Activated T-cell treated with anti-CD3 and anti-CD28 coated beads, Interleukin-2, amount 50 U/mL, for 48 hours (primary cell): ENCODE measurements around the gene POLR2A.

Experiments
- DNase-seq, 2 experiments: peaks; one replicate each; pipeline ENCODE4 v3.0.0-alpha.2; 2020

The POLR2A gene

DNA sequence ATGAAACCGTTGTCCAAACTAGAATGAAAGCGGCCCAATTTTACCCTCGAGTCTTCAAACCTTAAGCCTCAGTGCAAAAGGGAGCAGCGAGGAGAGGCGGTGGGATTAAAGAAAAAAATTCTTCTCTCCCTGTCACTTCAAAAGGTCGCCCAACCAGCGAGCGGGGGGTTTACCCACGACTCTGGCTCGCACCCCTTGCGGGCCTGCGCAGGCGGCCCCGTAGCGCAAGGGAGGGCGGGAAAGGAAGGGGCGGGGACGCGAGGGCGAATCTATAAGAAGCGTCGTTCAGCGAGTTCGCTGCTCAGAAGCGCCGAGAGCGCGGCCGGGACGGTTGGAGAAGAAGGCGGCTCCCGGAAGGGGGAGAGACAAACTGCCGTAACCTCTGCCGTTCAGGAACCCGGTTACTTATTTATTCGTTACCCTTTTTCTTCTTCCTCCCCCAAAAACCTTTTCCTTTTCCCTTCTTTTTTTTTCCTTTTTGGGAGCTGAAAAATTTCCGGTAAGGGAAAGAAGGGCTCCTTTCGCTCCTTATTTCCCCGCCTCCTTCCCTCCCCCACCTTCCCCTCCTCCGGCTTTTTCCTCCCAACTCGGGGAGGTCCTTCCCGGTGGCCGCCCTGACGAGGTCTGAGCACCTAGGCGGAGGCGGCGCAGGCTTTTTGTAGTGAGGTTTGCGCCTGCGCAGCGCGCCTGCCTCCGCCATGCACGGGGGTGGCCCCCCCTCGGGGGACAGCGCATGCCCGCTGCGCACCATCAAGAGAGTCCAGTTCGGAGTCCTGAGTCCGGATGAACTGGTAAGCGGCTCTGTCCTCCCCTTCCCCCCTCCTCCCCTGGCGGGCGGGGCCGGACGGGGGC is at the start of gene POLR2A:
Gene POLR2A, plus strand, starts transcription at position 300 of the 852 bp plus-strand sequence.
- DNase-seq: peak; percentile 99 to 100

DNA sequence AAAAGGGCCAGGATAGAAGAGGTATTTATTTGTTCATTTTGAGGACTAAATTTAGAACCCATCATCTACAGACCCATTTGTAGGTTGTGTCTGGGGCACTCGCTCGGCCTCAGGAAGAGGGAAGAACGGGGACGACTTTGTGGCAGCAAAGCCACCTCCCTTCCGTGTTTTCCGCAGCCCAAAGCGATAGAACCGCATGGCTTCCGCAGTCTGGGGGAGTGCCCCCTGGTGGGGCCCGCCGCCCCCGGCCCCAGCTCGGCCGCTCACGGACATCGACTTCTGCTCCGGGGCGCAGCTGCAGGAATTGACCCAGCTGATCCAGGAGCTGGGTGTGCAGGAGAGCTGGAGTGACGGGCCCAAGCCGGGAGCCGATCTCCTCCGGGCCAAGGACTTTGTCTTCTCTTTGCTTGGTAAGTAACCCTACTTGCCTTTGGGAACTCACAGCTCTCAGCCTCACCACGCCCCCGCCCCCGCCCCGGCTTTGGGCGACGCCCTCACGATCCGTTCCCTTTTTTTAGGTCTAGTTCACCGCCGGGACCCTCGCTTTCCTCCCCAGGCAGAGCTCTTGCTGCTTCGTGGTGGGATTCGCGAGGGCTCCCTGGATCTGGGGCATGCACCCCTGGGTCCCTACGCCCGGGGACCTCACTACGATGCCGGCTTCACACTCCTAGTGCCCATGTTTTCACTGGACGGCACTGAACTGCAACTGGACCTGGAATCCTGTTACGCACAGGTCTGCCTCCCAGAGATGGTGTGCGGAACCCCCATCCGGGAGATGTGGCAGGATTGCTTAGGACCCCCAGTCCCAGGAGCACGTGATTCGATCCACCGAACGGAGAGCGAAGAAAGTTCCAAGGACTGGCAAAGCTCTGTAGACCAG is 48.2 kb upstream of the POLR2A start:
- peak; percentile 81 to 83 for DNase-seq

DNA sequence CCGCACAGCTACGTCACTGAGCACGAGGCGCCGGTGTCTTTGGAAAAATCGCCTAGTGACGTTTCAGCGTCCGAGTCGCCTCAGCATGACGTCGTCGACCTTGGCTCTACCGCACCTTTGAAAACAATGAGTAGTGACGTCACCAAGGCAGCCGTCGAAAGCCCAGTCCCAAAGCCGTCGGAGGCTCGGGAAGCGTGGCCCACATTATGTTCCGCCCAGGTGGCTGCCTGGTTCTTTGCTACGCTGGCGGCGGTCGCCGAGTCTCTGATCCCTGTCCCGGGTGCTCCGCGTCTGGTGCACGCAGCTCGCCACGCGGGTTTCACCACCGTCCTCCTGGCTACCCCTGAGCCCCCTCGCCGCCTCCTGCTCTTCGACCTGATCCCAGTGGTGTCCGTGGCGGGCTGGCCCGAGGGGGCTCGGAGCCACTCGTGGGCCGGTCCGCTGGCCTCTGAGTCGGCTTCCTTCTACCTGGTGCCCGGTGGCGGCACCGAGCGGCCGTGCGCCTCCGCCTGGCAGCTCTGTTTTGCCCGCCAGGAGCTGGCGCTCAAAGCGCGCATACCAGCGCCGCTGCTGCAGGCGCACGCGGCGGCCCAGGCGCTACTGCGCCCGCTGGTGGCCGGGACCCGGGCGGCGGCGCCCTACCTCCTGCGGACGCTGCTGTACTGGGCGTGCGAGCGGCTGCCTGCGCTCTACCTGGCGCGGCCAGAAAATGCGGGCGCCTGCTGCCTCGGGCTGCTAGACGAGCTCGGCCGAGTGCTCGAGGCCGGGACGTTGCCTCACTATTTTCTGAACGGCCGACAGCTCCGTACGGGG is 47.4 kb upstream of the POLR2A start:
- DNase-seq: peak; percentile 82 to 91

- no peak for DNase-seq
Observed at GRCh38 chr17:7437369-7437863, 46.8 kb upstream of the POLR2A start.

DNA sequence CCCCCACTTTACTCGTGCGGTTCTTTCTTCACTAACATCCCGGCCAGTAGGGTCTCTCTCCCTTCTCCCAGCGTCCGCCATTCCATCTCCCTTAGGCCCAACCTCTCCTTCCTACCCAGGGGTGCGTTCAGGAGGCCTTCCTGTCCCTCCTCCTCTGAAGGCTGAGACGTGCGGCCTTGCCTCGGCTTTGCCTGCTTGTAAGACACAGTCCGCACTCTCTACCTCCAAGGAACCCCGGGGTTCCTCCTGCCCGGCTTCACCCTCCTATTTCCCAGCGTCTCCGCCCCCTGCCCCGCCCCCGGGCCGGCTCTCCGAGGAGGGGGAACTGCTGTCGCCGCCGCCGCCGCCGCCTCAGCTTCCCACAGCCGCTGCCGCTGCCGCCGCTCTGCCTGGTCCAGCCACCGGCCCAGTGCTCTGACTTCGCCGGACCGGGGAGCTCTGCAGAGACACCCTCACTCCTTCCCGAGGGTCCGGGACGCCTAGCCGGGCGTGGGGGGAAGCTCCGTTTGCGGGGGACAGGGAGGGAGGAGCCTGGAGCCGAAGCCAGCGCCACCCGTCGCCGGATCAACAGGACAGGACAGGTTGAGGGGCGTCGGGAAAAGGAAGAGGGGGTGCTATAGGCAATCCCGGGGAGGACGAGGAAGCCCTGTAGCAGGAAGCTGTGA is 46.1 kb upstream of the POLR2A start:
- peak; percentile 72 to 79 for DNase-seq

- no peak for DNase-seq
Observed at GRCh38 chr17:7438656-7439460, 45.3 kb upstream of the POLR2A start.

DNA sequence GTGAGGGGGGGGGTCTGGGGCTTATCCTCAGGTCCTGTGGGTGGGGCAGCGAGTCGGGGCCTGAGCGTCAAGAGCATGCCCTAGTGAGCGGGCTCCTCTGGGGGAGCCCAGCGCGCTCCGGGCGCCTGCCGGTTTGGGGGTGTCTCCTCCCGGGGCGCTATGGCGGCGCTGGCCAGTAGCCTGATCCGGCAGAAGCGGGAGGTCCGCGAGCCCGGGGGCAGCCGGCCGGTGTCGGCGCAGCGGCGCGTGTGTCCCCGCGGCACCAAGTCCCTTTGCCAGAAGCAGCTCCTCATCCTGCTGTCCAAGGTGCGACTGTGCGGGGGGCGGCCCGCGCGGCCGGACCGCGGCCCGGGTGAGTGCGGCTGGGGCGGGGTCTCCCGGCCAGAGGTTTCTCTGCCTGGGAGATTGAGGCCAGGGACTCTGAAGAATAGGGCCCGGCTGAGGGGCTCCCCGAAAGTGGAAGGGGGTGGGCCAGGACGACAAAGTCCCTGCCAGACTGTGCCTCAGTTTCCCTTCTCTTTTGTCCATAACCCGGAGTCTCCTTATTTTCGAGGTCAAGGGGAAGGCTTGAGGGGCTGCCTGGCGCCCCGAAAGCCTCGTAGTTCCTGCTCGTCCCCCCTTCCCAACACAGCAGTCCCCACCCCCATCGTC is 44.6 kb upstream of the POLR2A start, which contains the start of gene FGF11:
Gene FGF11, plus strand, starts transcription at position 51 of the 651 bp plus-strand sequence. Its CDS starts 109 bp downstream, at position 160.
- DNase-seq: peak; percentile 31 to 40

GRCh38 chr17:7440113-7440833 is 43.9 kb upstream of the POLR2A start:
- peak; percentile 60 to 68 for DNase-seq

DNA sequence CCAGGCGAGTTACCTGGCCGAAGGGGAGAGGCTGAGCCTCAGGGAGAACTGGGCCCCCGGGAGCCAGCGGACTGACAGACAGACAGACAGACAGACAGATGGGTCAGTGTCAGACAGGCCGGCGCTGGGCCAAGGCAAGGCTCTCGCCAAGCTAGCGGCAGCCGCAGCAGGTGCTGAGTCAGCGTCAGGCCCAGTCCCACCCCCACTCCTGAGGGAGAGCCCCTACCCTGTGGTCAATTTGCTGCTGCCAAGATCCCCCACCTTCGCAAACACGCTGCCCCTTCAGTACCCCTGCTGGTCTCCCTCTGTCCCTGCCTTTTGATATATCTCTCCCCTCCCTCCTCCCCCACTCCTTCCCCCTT is 43.4 kb upstream of the POLR2A start:
- peak; percentile 39 to 58 for DNase-seq

GRCh38 chr17:7441266-7441665 is 42.9 kb upstream of the POLR2A start:
- DNase-seq: no peak

DNA sequence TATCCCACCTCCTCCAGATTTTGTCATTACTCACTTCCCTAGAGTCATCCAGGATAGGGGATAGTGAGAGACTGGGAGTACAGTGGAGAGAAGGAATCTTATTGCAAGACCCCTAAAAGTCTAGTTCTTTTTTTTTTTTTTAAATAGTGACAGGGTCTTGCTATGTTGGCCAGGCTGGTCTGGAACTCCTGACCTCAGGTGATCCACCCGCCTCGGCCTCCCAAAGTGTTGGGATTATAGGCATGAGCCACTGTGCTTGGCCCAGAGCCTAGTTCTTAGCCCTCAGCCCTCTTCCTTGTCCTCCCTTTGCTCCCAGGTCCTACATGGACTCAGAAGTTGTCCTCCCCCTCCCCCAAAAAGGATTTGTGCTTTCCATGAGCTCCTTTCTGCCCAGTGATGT is 42.0 kb upstream of the POLR2A start:
- no peak for DNase-seq

DNA sequence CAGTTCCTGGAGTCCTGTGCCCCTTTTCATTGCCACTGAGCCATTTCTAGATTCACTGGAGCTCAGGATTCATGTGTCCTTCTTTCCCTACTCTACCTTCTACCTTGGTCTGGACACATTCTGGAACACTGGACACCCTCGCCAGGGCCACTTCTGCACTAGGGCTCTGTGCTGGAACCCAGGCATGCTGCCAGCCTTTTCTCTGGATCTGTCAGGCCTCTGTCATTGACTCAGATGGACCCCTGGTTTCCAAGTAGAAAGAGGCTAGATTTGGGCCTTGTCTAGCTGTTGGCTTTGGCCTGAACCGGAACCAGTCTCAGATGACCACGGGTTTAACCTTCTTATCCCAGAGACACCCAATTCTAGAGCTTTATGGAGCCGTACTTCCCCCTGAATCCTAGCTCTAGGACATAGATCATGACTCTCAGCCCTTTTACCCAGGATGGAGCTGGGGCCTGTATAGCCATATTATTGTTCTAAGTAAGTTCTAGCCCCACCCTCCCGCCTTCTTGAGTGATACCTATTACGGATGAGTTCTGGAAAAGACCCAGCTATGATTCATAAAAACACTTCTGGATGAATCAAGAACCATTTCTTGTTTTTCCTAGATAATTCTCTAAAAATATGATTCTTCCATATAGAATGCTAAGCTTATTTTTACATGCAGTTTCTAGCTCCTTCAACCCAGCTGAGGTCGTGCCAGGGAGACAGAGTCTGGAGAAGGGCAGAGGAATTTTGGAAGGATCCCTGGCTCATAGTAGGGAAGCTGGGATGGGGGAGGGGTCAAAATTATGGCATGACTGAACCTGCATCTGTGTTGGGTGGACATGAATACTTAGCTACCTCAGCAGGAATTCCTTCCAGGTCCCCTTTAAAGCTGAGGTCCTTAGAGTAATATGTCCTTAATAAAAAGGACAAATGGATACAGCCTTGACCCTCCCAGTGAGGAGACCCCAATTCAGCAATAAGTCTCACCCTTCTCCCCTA is 40.4 kb upstream of the POLR2A start:
- no peak for DNase-seq

DNA sequence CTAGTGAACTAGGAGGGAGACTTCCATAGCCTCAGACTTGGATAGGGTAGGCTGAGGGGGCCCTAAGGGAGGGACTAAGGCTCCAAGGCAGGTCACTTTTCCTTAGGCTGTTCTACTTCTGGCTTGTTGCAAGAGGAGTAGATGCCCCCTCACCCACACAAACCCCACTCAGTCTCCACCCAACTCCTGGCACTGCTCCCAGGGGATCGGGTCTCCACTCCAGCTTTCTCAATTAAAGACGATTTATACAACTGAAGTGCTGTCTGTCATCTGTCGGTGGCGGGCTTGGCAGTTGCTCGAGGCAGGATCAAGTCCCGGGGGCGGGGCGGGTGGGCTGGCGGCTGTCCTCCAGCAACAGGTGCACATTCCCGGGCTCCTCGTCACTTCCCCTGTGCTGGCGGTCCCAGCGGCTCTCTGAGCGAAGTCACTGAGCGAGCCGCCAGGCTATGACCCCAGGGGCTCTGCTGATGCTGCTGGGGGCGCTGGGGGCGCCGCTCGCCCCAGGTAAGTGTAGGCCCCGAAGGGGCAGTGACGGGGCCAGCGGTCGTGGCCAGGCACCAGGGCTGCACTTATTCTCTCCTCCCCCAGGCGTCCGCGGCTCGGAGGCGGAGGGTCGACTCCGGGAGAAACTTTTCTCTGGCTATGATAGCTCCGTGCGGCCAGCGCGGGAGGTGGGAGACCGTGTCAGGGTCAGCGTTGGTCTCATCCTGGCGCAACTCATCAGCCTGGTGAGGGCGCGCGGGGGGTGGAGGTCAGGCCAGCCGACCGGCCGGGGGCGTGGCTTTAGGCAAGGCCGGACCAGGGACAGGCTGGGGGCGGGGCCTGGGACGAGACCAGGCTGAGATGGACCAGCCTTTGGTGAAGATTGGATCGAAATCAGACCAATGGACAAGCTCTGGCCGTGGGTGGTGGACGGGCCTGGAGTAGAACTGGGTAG is 39.2 kb upstream of the POLR2A start, which contains the start of gene CHRNB1:
Gene CHRNB1, plus strand, starts transcription at position 380 of the 937 bp plus-strand sequence. Its CDS starts 67 bp downstream, at position 447.
- peak in 1 of 2 experiments; percentile 28 for DNase-seq

DNA sequence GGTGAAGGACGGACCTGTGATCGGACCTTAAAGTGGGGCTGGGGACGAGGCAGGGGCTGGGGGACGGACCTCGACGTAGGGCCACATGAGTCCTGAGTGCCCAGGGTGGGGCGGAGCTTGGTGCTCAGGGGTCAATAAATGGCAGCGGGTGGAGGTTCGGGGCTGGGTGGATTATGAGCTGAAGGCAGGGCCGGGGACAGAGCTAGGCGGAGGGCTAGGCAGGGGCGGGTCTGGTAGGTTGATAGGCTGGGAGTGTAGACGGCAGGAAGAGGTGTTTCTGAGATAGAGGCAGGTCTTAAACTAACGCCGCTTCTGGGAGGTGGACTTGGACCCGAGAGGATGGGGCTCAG is 38.6 kb upstream of the POLR2A start:
- peak in 1 of 2 experiments; percentile 41 for DNase-seq

GRCh38 chr17:7448461-7448860 is 35.7 kb upstream of the POLR2A start:
- no peak for DNase-seq

DNA sequence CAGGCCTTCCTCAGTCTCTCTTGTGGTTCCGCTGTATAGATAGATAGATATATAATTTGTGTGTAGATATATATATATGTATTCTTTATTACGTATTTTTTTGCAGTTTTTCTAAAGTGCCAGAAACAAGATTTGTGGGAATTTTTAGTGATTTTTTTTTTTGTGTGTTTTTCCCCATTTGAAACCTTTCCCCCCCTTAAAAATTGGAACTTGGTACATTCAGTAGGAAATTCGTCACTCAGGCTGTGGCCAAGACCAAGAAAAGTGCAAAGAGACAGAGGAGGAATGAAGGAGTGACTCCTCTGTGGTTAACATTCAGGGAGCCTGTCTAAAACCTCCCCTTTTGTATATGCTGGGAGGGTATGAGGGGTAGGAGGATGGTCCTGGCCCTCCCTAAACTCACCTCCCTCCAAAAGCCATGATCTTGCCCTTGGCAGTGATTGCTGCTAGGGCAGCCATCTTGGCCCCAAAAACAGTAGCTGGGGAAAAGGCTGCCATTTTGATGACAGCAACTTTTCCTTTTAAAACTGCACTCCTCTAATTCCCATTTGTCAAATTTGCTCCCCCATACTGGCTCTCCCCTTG is 24.1 kb upstream of the POLR2A start:
- DNase-seq: no peak
